Measurements from ENCODE around the gene SLC39A11.

DNA sequence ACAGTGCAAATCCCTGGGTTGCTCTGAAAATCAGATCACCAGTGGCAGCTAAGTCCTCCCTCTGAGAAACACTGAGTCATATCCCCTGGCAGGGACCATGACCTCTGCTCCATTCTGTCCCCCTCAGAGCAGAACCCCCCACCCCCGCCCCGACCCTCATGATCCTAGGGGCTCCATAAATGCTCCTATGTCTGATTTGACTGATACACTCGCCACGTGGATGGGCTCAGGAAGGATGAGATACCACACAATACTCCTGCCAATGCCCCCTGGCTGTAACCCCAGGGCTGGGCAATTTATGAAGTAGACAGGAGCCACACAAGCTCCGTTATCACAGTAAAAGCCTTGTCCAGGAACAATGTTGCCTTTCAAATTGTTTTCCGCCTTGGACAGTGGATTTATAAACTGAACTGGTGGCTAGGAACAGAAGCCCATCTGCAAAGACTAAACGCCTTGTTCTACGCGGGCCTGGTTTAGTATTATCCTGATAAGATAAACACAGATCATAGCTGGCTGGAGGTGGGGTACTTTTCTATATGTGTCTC, 394.8 kb downstream of the SLC39A11 start:
- TF ChIP-seq CTCF (IDR thresholded peaks at IDR 0.05; ENCODE audit: low read depth, low read length) (no peak), EZH2phosphoT487 (IDR thresholded peaks at IDR 0.05; ENCODE audit: low read depth) (no peak)

All from OCI-LY3 (cell line).